GM18951 (cell line): ENCODE measurements around the gene UAP1.

Experiments
- POLR2A ChIP-seq: IDR thresholded peaks from 4 replicates; pipeline ENCODE4 v1.6.1; 2011; ENCODE audit warnings: mild to moderate bottlenecking; ENCODE audit not compliant: insufficient read length, insufficient read depth; ENCODE audit errors: extremely low read depth
- in situ Hi-C: fragments of 300-500 bp; cut with MboI; formaldehyde crosslinking; loops from one replicate; pipeline ENCODE4 v1.12.0; 2022; ENCODE audit warnings: low sequenced_read_pairs, mixed read lengths, inconsistent platforms; ENCODE audit not compliant: unreplicated experiment

UAP1 gene

GRCh38 chr1:162561616-162562469 lies at the start of gene UAP1:
Gene UAP1, plus strand, starts transcription at chr1:162561722. Its CDS starts 4,347 bp downstream, at chr1:162566069.
- TF ChIP-seq POLR2A: peak; percentile 10
- in situ Hi-C loops: no loop called here

- in situ Hi-C loops: no loop called here
- TF ChIP-seq POLR2A: no peak
Measured at GRCh38 chr1:162527314-162527713, 34.2 kb upstream of the UAP1 start.

GRCh38 chr1:162530307-162530987 lies 31.1 kb upstream of the UAP1 start:
- in situ Hi-C loops: no loop called here
- no peak for TF ChIP-seq POLR2A

- in situ Hi-C loops: no loop called here
- TF ChIP-seq POLR2A: no peak
Measured at GRCh38 chr1:162530988-162531319, 30.6 kb upstream of the UAP1 start.

- no peak for TF ChIP-seq POLR2A
- in situ Hi-C loops: no loop called here
Measured at GRCh38 chr1:162535501-162535900, 26.0 kb upstream of the UAP1 start.

- no peak for TF ChIP-seq POLR2A
- in situ Hi-C loops: no loop called here
Measured at GRCh38 chr1:162536511-162536910, 25.0 kb upstream of the UAP1 start.

- in situ Hi-C loops: no loop called here
- TF ChIP-seq POLR2A: no peak
Measured at GRCh38 chr1:162537216-162537615, 24.3 kb upstream of the UAP1 start.

- TF ChIP-seq POLR2A: no peak
- in situ Hi-C loops: no loop called here
Measured at GRCh38 chr1:162538815-162539431, 22.6 kb upstream of the UAP1 start.

GRCh38 chr1:162541619-162542141 lies 19.8 kb upstream of the UAP1 start:
- TF ChIP-seq POLR2A: no peak
- in situ Hi-C loops: no loop called here

GRCh38 chr1:162543228-162543627 lies 18.3 kb upstream of the UAP1 start:
- in situ Hi-C loops: no loop called here

GRCh38 chr1:162548170-162548569 lies 13.4 kb upstream of the UAP1 start:
- in situ Hi-C loops: no loop called here
- no peak for TF ChIP-seq POLR2A

More at GRCh38 chr1:162543228-162543627, 18.3 kb upstream of the UAP1 start:
- TF ChIP-seq POLR2A: no peak

GRCh38 chr1:162549001-162549400 lies 12.5 kb upstream of the UAP1 start:
- TF ChIP-seq POLR2A: no peak
- in situ Hi-C loops: no loop called here

- in situ Hi-C loops: no loop called here
- no peak for TF ChIP-seq POLR2A
Measured at GRCh38 chr1:162550925-162551324, 10.6 kb upstream of the UAP1 start.

- no peak for TF ChIP-seq POLR2A
- in situ Hi-C loops: no loop called here
Measured at GRCh38 chr1:162551969-162552683, 9.4 kb upstream of the UAP1 start.
